Panc1 (cell line): ENCODE data around the gene SNX27. TPM values are rescaled to one million over a fixed set of nuclear protein-coding genes. Genes with fewer than 3 reads are reported as not detected.

Source experiments
- ATAC-seq: fragments of 200-7000 bp; cut with Tn5 transposase; 2 replicates; pipeline ENCODE4 v1.9.1; 2020; ENCODE audit warnings: mild to moderate bottlenecking, moderate library complexity
- Bru-seq: library from RNA; stranded (reverse); fragments of 400-500 nt; gene quantifications from one replicate; lab custom pipeline; 2021; lab: Mats Ljungman, UMichigan
- BruChase-seq, 2 experiments: library from RNA; stranded (reverse); fragments of 400-500 nt; gene quantifications; one replicate each; lab custom pipeline; 2021; lab: Mats Ljungman, UMichigan
- BruUV-seq: library from RNA; stranded (reverse); fragments of 400-500 nt; replicated peaks from 2 replicates; lab custom pipeline; 2021; lab: Mats Ljungman, UMichigan
- CTCF ChIA-PET: fragments of 300-600 bp; sonication (Branson Sonifier 250); formaldehyde crosslinking; loops from one replicate; lab custom pipeline; 2022; ENCODE audit warnings: antibody characterized with exemption; lab: Charles Lee
- POLR2A ChIA-PET: fragments of 300-600 bp; sonication (Branson Sonifier 250); formaldehyde crosslinking; loops from one replicate; lab custom pipeline; 2022; ENCODE audit warnings: antibody characterized with exemption; lab: Charles Lee
- DNase-seq: peaks from one replicate; pipeline ENCODE4 v3.0.0-alpha.2; 2010; ENCODE audit warnings: low read depth, low spot score
- H3K27ac ChIP-seq: 2 replicates; pipeline ENCODE4 v1.5.1; 2011; ENCODE audit warnings: mild to moderate bottlenecking, low read length, inconsistent platforms
- H3K27me3 ChIP-seq: fragments of 200-500 bp; sonication (Bioruptor generic); 2 replicates; pipeline ENCODE4 v1.6.0; 2014; ENCODE audit warnings: low read length, inconsistent platforms; ENCODE audit not compliant: control insufficient read depth, insufficient read depth
- H3K36me3 ChIP-seq: fragments of 200-500 bp; sonication (Bioruptor generic); 2 replicates; pipeline ENCODE4 v1.5.1; 2014; ENCODE audit warnings: inconsistent platforms, mild to moderate bottlenecking, low read length, moderate library complexity; ENCODE audit not compliant: control insufficient read depth, insufficient read depth
- H3K4me1 ChIP-seq: 2 replicates; pipeline ENCODE4 v1.5.1; 2011; ENCODE audit warnings: inconsistent platforms, mild to moderate bottlenecking, low read length, moderate library complexity; ENCODE audit not compliant: control insufficient read depth, insufficient read depth
- H3K4me3 ChIP-seq, 2 experiments: 2 replicates each; pipeline ENCODE4 v1.5.1; 2011 to 2012; ENCODE audit warnings: low read depth in 2 of 2, low read length in 2 of 2, mild to moderate bottlenecking in 2 of 2, inconsistent platforms in 1 of 2, moderate library complexity in 1 of 2
- H3K9me3 ChIP-seq: fragments of 200-500 bp; sonication (Bioruptor generic); 2 replicates; pipeline ENCODE4 v1.5.1; 2014; ENCODE audit warnings: low read depth, mild to moderate bottlenecking, inconsistent platforms, low read length, moderate library complexity; ENCODE audit not compliant: control insufficient read depth, insufficient read depth
- CTCF ChIP-seq: fragments of 450-650 bp; IDR thresholded peaks from 2 replicates; pipeline ENCODE4 v1.5.1; 2017; ENCODE audit warnings: mild to moderate bottlenecking
- POLR2AphosphoS5 ChIP-seq: IDR thresholded peaks from 2 replicates; pipeline ENCODE4 v1.6.1; 2012; ENCODE audit warnings: mild to moderate bottlenecking, low read depth, low read length, moderate library complexity
- REST ChIP-seq, 2 experiments: IDR thresholded peaks; 2 replicates each; pipeline ENCODE4 v1.6.1; 2011 to 2012; ENCODE audit warnings: low read depth in 2 of 2, control low read depth in 1 of 2, low read length in 1 of 2, mild to moderate bottlenecking in 1 of 2, moderate library complexity in 1 of 2; ENCODE audit not compliant: insufficient read depth in 1 of 2
- SIN3A ChIP-seq: IDR thresholded peaks from 2 replicates; pipeline ENCODE4 v1.6.1; 2012; ENCODE audit warnings: low read depth, mild to moderate bottlenecking, low read length, moderate library complexity, borderline replicate concordance; ENCODE audit not compliant: insufficient read depth
- TCF7L2 ChIP-seq: IDR thresholded peaks from 2 replicates; pipeline ENCODE4 v1.6.1; 2011; ENCODE audit warnings: mild to moderate bottlenecking, low read depth, low read length, inconsistent platforms
- in situ Hi-C: cut with HindIII; loops from 2 replicates; pipeline ENCODE4 v1.10.0; 2016; ENCODE audit warnings: low sequenced_read_pairs, low pct_unique_long_range_greater_than_20kb
- intact Hi-C: fragments of 100-400 bp; cut with micrococcal nuclease; formaldehyde crosslinking; loops from one replicate; pipeline ENCODE4 v1.10.0; 2022; ENCODE audit not compliant: unreplicated experiment
- long read RNA-seq: library from polyadenylated mRNA; unstranded; transcript quantifications from one replicate; pipeline ENCODE4 v2.0.0, GENCODE V29; 2021; ENCODE audit not compliant: unreplicated experiment
- polyA plus RNA-seq: library from polyadenylated mRNA; unstranded; fragments of >200 nt; gene quantifications from one replicate; pipeline ENCODE4 v1.2.1, GENCODE V29; 2012; ENCODE audit warnings: missing spikeins; ENCODE audit not compliant: insufficient read length
- total RNA-seq: library from RNA; stranded (reverse); gene quantifications from one replicate; pipeline ENCODE4 v1.2.1, GENCODE V29; 2021; ENCODE audit not compliant: unreplicated experiment

The SNX27 gene
- 58.4 TPM for total RNA-seq
- polyA plus RNA-seq = 11.4 TPM
- percentile 87 among the genes with signal in this experiment for Bru-seq, nascent RNA
- percentile 92 among the genes with signal in this experiment for BruChase-seq, experiment 1, labeled RNA remaining after a 2-hour chase
- BruChase-seq, experiment 2, labeled RNA remaining after a 6-hour chase = percentile 93 among the genes with signal in this experiment
- long read RNA-seq, full-length matches to known transcripts = 50 of 107 reads
- long read RNA-seq, partial matches to known transcripts = 8 of 107 reads
- long read RNA-seq, other reads (novel, unspliced or antisense) = 49 of 107 reads

- POLR2A ChIA-PET = interaction anchor here (0.7 kb wide), 1 partner anchor 678 kb away, joined by 3 read pairs; no protein-coding TSS in a partner anchor
These were observed at the start of gene SNX27 for GRCh38 chr1:151611832-151612500. Gene SNX27, plus strand, starts transcription at chr1:151612050. Its CDS starts 152 bp downstream, at chr1:151612202.

GRCh38 chr1:151562661-151563060 is 49.2 kb upstream of the SNX27 start:
- Histone ChIP-seq H3K4me3 (no peak overlapping the region), H3K27me3 (no peaks in the 10 kb centered on the region), H3K9me3 (no peaks in the 10 kb centered on the region), H3K27ac (no peak overlapping the region), H3K36me3 (no peaks in the 10 kb centered on the region; the same call in 1 of the 2 replicates), H3K4me1 (peaks cover 7% of the 10 kb centered on the region)
- ATAC-seq (no peak), DNase-seq (no peak)
- BruUV-seq = no TSS peak
- CTCF ChIA-PET = no interaction called here
- TF ChIP-seq CTCF (no peak), TCF7L2 (no peak)
- intact Hi-C loops (no loop called here), in situ Hi-C loops (no loop called here)
- POLR2A ChIA-PET = no interaction called here

More at GRCh38 chr1:151611832-151612500, at the start of gene SNX27:
- peak within 1 kb of the TSS; percentile 78 for H3K27ac ChIP-seq
- H3K9me3 ChIP-seq = no peaks in the 10 kb centered on the region
- peak; percentile 70 for DNase-seq
- ATAC-seq = peak; percentile 95
- no peaks in the 10 kb centered on the region for H3K27me3 ChIP-seq
- peaks cover 43% of the 10 kb centered on the region for H3K4me1 ChIP-seq
- no peaks in the 10 kb centered on the region for H3K36me3 ChIP-seq
- TF ChIP-seq POLR2AphosphoS5 = peak; percentile 50
- no peak for TF ChIP-seq TCF7L2
- no TSS peak for BruUV-seq
- CTCF ChIA-PET = interaction anchor here (0.6 to 0.7 kb wide), 2 partner anchors 104 to 240 kb away, joined by 5 to 9 read pairs; partner anchors contain the start of genes CELF3 and SELENBP1
- intact Hi-C loops (no loop called here), in situ Hi-C loops (no loop called here)
- H3K4me3 ChIP-seq = peak within 1 kb of the TSS; percentile 69 to 84

GRCh38 chr1:151563376-151563775 is 48.5 kb upstream of the SNX27 start:
- CTCF ChIA-PET = no interaction called here
- Histone ChIP-seq H3K4me3 (no peak overlapping the region), H3K9me3 (no peaks in the 10 kb centered on the region), H3K36me3 (peaks cover under 1% of the 10 kb centered on the region), H3K4me1 (peaks cover 7% of the 10 kb centered on the region), H3K27ac (no peak overlapping the region), H3K27me3 (no peaks in the 10 kb centered on the region)
- DNase-seq (no peak), ATAC-seq (no peak)
- intact Hi-C loops (no loop called here), in situ Hi-C loops (no loop called here)
- TF ChIP-seq CTCF (no peak), REST (IDR thresholded peaks at IDR 0.05; ENCODE audit: insufficient read depth in 1 of 2, low read depth in 2 of 2, low read length in 1 of 2) (no peak), SIN3A (no peak), TCF7L2 (no peak), POLR2AphosphoS5 (no peak)
- POLR2A ChIA-PET = no interaction called here
- no TSS peak for BruUV-seq
